ENCODE measurements around the gene IFNAR2. TPM values are rescaled to one million over a fixed set of nuclear protein-coding genes. Genes with fewer than 3 reads are reported as not detected.

IFNAR2 gene
- total RNA-seq, 1 experiment from 2014 or later: 12.3 TPM

DNA sequence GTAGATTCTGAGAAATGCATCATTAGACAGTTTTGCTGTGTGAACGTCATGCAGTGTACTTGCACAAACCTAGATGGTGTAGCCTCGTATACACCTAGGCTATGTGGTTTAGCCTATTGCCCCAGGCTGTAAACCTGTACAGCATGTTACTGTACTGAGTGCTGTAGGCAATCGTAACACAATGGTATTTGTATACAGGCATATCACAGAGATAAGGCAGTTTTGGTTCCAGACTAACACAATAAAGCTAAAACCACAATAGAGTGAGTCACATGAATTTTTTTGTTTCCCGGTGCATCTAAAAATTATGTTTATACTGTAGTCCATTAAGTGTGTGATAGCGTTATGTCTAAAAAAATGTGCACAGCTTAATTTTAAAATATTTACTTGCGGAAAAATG is 43.3 kb downstream of the IFNAR2 start (continued):
- TF ChIP-seq CBX3 (IDR thresholded peaks at IDR 0.05; ENCODE audit: low read depth): no peak
- no peak for TF ChIP-seq POLR2A (IDR thresholded peaks at IDR 0.05; ENCODE audit: borderline replicate concordance, extremely low read depth, insufficient read depth, insufficient read length)
- TF ChIP-seq FOSL1 (IDR thresholded peaks at IDR 0.05; ENCODE audit: low read depth): no peak
- no peak for TF ChIP-seq EZH2phosphoT487 (IDR thresholded peaks at IDR 0.05; ENCODE audit: borderline replicate concordance)
- TF ChIP-seq RAD21 (IDR thresholded peaks at IDR 0.05; ENCODE audit: low read depth): no peak
- TF ChIP-seq, protein P1, sequence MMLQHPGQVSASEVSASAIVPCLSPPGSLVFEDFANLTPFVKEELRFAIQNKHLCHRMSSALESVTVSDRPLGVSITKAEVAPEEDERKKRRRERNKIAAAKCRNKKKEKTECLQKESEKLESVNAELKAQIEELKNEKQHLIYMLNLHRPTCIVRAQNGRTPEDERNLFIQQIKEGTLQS (IDR thresholded peaks at IDR 0.05): no peak

DNA sequence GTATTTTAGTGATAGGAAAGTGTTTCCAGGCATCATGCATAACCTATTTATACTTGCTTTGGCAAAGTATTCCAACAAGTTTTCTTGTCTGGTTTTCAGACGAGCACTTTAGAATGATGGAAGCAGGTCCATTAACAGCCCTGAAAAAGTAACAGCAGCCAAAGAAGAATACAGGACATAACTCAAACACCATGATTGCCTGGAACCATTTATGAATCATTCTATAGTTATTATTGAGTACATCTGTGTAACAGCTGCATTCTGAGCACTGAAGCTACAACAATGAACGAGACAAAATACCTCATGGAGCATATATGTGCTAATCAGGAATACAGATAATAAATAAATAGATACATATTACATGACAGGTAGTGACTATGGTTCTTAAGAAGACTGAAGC is 49.0 kb downstream of the IFNAR2 start:
- H2AFZ ChIP-seq (ENCODE audit: low read depth, low read length, poor library complexity, severe bottlenecking): no peak overlapping the region
- no peak overlapping the region for H3K27ac ChIP-seq (ENCODE audit: low read depth, low read length)
- DNase-seq (ENCODE audit: low read depth, low spot score): no peak
- H3K9ac ChIP-seq (ENCODE audit: low read length): no peak overlapping the region
- POLR2A ChIA-PET: no interaction called here
- RAD21 ChIA-PET (ENCODE audit: low non-redundant PET in 1 of 2, low total read pairs in 2 of 2, uncharacterized antibody in 2 of 2, unreplicated experiment in 2 of 2): no interaction called here
- no peak for TF ChIP-seq CEBPB (IDR thresholded peaks at IDR 0.05; ENCODE audit: low read depth)
- no peak overlapping the region for H3K4me2 ChIP-seq (ENCODE audit: low read length)
- H4K20me1 ChIP-seq (ENCODE audit: insufficient read depth): no peaks in the 10 kb centered on the region
- peaks cover 0 to 8% of the 10 kb centered on the region in 2 experiments; a peak in 2 of 4 replicates for H3K36me3 ChIP-seq (ENCODE audit: control insufficient read depth in 1 of 2, insufficient read depth in 2 of 2, low read length in 2 of 2)
- H3K9me2 ChIP-seq (ENCODE audit: insufficient read depth): no peaks in the 10 kb centered on the region
- no peaks in the 10 kb centered on the region for H3K4me1 ChIP-seq (ENCODE audit: control insufficient read depth in 1 of 2, insufficient read depth in 2 of 2, low read length in 2 of 2)
- no peaks in the 10 kb centered on the region for H3K27me3 ChIP-seq (ENCODE audit: insufficient read depth, low read length)
- ATAC-seq: no peak
- peaks cover 0 to 9% of the 10 kb centered on the region in 2 experiments; a peak in 1 of 4 replicates for H3K9me3 ChIP-seq (ENCODE audit: control insufficient read depth in 1 of 2, insufficient read depth in 1 of 2, low read depth in 1 of 2, low read length in 2 of 2)
- no peaks in the 10 kb centered on the region for H3K79me2 ChIP-seq (ENCODE audit: insufficient read depth, low read length)
- intact Hi-C loops (cut with micrococcal nuclease): no loop called here
- CTCF ChIA-PET: interaction anchor here (1.0 kb wide), 1 partner anchor 171 kb away, joined by 3 read pairs; no protein-coding TSS in a partner anchor
- no TSS peak for BruUV-seq (replicated peaks)
- H3K4me3 ChIP-seq (replicated peaks in 1 of 2; ENCODE audit: low read depth in 1 of 2, low read length in 2 of 2): no peak overlapping the region

DNA sequence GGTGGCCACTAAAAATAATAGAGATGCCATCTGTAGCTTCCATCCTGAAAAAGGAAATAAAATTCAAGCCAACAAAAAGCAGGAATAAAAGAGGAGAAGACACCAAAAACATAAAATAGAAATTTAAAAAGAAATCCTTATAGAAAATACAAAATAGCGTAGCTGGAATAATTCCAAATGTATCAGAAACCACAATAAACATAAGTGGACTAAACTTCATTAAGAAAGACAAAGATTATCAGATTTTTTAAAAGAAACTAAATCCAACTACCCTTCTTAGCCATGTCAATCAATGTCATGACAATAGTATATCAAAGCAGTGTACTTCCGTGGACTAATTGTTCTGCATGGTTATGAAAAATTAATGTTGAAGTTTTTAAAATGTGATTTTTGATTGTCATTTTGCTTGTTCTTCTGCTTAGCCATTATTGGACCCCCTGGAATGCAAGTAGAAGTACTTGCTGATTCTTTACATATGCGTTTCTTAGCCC is 49.6 kb downstream of the IFNAR2 start:
- no peak for TF ChIP-seq CBX3 (IDR thresholded peaks at IDR 0.05; ENCODE audit: low read depth)
- TF ChIP-seq SRF (IDR thresholded peaks at IDR 0.05; ENCODE audit: low read depth): no peak
- Histone ChIP-seq H3K4me3 (replicated peaks in 1 of 2; ENCODE audit: low read depth in 1 of 2, low read length in 2 of 2) (no peak overlapping the region), H4K20me1 (ENCODE audit: insufficient read depth) (no peaks in the 10 kb centered on the region), H3K27ac (ENCODE audit: low read depth, low read length) (no peak overlapping the region), H3K4me1 (ENCODE audit: control insufficient read depth in 1 of 2, insufficient read depth in 2 of 2, low read length in 2 of 2) (no peaks in the 10 kb centered on the region), H3K79me2 (ENCODE audit: insufficient read depth, low read length) (no peaks in the 10 kb centered on the region), H2AFZ (ENCODE audit: low read depth, low read length, poor library complexity, severe bottlenecking) (no peak overlapping the region), H3K27me3 (ENCODE audit: insufficient read depth, low read length) (no peaks in the 10 kb centered on the region), H3K36me3 (ENCODE audit: control insufficient read depth in 1 of 2, insufficient read depth in 2 of 2, low read length in 2 of 2) (peaks cover 0 to 8% of the 10 kb centered on the region in 2 experiments; a peak in 2 of 4 replicates), H3K4me2 (ENCODE audit: low read length) (no peak overlapping the region), H3K9me2 (ENCODE audit: insufficient read depth) (no peaks in the 10 kb centered on the region), H3K9me3 (ENCODE audit: control insufficient read depth in 1 of 2, insufficient read depth in 1 of 2, low read depth in 1 of 2, low read length in 2 of 2) (peaks cover 0 to 9% of the 10 kb centered on the region in 2 experiments; a peak in 1 of 4 replicates), H3K9ac (ENCODE audit: low read length) (no peak overlapping the region)
- ChIA-PET POLR2A (no interaction called here), RAD21 (ENCODE audit: low non-redundant PET in 1 of 2, low total read pairs in 2 of 2, uncharacterized antibody in 2 of 2, unreplicated experiment in 2 of 2) (no interaction called here), CTCF (interaction anchor here (1.0 kb wide), 1 partner anchor 170 kb away, joined by 3 read pairs; no protein-coding TSS in a partner anchor)
- DNase-seq (ENCODE audit: low read depth, low spot score) (no peak), ATAC-seq (no peak)
- intact Hi-C loops (cut with micrococcal nuclease): no loop called here
- no TSS peak for BruUV-seq (replicated peaks)

Other genes starting within 250 kb of the IFNAR2 start
- not detected for gene OLIG2, start 204.0 kb upstream of the IFNAR2 start, total RNA-seq (2021; ENCODE audit: unreplicated experiment)
- not detected for gene OLIG1, start 159.8 kb upstream of the IFNAR2 start, total RNA-seq (2021; ENCODE audit: unreplicated experiment)
- 13.7 TPM for gene IL10RB, start 36.4 kb downstream of the IFNAR2 start, total RNA-seq (2021; ENCODE audit: unreplicated experiment)
- 20.5 TPM for gene IFNAR1, start 95.0 kb downstream of the IFNAR2 start, total RNA-seq (2021; ENCODE audit: unreplicated experiment)
- 44.6 TPM for gene IFNGR2, start 173.5 kb downstream of the IFNAR2 start, total RNA-seq (2021; ENCODE audit: unreplicated experiment)